ENCODE measurements around the gene CSAD.
A peak's percentile ranks its signal among the peaks of the same experiment; 100 is the strongest.

The CSAD gene

DNA sequence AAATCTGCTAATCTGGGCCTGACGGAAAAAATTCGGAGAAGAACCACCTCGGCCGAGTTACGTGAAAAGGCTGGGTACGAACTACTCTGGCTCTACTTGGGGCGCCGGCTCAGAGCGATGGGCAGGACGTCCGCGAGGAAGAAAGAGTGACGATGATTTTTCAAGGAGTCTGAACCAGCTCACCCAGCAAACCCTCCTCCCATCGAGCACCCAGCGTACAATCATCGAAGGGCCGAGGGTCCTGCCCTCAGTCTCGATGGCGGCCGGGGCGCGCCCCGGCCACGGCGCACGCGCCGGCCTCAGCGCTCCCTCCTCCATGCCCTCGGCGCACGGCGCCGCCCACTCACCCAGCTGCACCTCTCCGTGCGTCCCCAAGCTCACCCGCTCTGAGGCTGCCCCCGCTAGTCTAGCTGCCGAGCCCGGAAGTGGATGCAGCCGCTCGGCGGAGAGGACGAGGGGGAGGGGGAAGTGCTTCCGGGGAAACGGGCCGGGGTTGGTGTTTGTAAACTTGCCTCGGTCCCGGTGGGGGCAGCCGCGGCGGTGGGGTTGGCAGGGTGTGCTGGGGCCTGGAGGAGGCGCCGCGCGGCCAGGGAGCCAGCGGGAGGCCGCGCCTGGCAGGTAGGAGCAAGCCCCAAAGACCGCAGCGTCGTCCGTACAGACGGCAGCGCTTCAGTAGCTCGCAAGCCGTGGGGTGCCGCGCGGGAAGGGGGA is at the start of gene CSAD, which contains the start of gene ZNF740:
TSS of gene CSAD (minus strand) at position 706 of the 711 bp plus-strand sequence. CDS start 7,455 bp downstream, outside the sequence.
TSS of gene ZNF740 (plus strand) at position 503 of the 711 bp plus-strand sequence. CDS start 1,262 bp downstream, outside the sequence.
- Histone ChIP-seq H3K79me2 (ENCODE audit: insufficient read depth, low read length) (peaks cover 18% of the 10 kb centered on the region), H3K36me3 (ENCODE audit: low read length) (peaks cover 12% of the 10 kb centered on the region; the same call in 1 of the 2 replicates), H3K27me3 (ENCODE audit: low read length) (no peaks in the 10 kb centered on the region), H2AFZ (ENCODE audit: low read depth, low read length, severe bottlenecking) (peak within 1 kb of the TSS; percentile 95), H3K4me3 (ENCODE audit: insufficient read depth, low read length, poor library complexity, severe bottlenecking) (peak within 1 kb of the TSS; percentile 79), H3K4me2 (ENCODE audit: low read depth, low read length, poor library complexity, severe bottlenecking) (peak within 1 kb of the TSS; percentile 93), H3K9me3 (ENCODE audit: insufficient read depth, low read length) (no peaks in the 10 kb centered on the region), H3F3A (ENCODE audit: insufficient read depth) (peaks cover 12% of the 10 kb centered on the region; the same call in 1 of the 2 replicates), H4K20me1 (ENCODE audit: low read depth, low read length) (no peaks in the 10 kb centered on the region), H3K27ac (ENCODE audit: low read depth, low read length) (peak within 1 kb of the TSS; percentile 76), H3K9me2 (replicated peaks; ENCODE audit: insufficient read depth, low read length) (no peaks in the 10 kb centered on the region), H3K9ac (ENCODE audit: low read length) (peak within 1 kb of the TSS; percentile 91)
- TF ChIP-seq EZH2phosphoT487 (conservative IDR thresholded peaks at IDR 0.05; ENCODE audit: low read length) = no peak
- TF ChIP-seq, protein P1, sequence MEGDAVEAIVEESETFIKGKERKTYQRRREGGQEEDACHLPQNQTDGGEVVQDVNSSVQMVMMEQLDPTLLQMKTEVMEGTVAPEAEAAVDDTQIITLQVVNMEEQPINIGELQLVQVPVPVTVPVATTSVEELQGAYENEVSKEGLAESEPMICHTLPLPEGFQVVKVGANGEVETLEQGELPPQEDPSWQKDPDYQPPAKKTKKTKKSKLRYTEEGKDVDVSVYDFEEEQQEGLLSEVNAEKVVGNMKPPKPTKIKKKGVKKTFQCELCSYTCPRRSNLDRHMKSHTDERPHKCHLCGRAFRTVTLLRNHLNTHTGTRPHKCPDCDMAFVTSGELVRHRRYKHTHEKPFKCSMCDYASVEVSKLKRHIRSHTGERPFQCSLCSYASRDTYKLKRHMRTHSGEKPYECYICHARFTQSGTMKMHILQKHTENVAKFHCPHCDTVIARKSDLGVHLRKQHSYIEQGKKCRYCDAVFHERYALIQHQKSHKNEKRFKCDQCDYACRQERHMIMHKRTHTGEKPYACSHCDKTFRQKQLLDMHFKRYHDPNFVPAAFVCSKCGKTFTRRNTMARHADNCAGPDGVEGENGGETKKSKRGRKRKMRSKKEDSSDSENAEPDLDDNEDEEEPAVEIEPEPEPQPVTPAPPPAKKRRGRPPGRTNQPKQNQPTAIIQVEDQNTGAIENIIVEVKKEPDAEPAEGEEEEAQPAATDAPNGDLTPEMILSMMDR (IDR thresholded peaks at IDR 0.05; ENCODE audit: insufficient read depth, low read length, poor library complexity, severe bottlenecking) = no peak

DNA sequence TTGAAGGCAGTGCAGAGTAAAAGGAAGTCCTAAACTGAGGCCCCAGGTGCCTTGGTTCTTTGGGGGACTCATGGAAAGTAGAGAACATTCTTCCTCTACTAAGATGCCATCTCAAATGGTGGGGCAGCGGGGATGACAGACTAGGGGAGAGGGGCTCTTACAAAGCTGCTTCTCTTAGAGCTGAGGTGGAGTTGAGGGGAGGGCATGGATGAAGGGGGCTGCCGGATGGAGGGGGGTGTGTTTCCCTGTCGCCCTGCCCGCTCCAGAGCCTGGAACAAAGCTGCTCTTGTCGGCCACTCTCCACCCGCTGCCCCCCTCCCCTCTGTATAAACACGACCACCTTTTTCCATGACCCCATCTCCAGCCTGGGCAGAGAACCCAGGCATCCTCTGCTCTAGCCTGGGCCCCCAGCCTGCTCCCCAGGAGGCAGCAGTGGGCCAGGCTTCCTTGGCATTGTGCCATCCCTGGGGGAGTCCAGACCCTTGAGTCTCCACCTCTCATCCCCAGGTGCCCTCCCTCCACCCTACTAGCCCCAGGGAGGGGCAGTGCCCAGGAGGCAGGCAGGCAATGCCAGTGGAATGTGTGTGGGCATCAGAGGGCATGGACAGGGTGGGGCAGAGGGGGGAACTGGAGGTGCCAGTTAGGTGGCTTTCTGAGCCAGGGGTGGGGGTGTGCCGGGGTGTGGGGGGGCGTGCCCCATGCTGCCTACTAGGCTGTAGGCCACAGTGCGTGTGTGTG is 49.6 kb upstream of the CSAD start:
- Histone ChIP-seq H3K9me2 (replicated peaks; ENCODE audit: insufficient read depth, low read length) (no peaks in the 10 kb centered on the region), H3F3A (ENCODE audit: insufficient read depth) (no peaks in the 10 kb centered on the region), H3K4me2 (ENCODE audit: low read depth, low read length, poor library complexity, severe bottlenecking) (no peak overlapping the region), H3K79me2 (ENCODE audit: insufficient read depth, low read length) (no peaks in the 10 kb centered on the region), H3K4me3 (ENCODE audit: insufficient read depth, low read length, poor library complexity, severe bottlenecking) (no peak overlapping the region), H3K9me3 (ENCODE audit: insufficient read depth, low read length) (no peaks in the 10 kb centered on the region), H3K9ac (ENCODE audit: low read length) (no peak overlapping the region), H3K27ac (ENCODE audit: low read depth, low read length) (no peak overlapping the region), H4K20me1 (ENCODE audit: low read depth, low read length) (no peaks in the 10 kb centered on the region), H3K36me3 (ENCODE audit: low read length) (no peaks in the 10 kb centered on the region), H3K27me3 (ENCODE audit: low read length) (no peaks in the 10 kb centered on the region; the same call in 1 of the 2 replicates), H2AFZ (ENCODE audit: low read depth, low read length, severe bottlenecking) (no peak overlapping the region)
- no peak for TF ChIP-seq EZH2phosphoT487 (conservative IDR thresholded peaks at IDR 0.05; ENCODE audit: low read length)
- TF ChIP-seq, protein P1 (IDR thresholded peaks at IDR 0.05; ENCODE audit: insufficient read depth, low read length, poor library complexity, severe bottlenecking) = no peak

DNA sequence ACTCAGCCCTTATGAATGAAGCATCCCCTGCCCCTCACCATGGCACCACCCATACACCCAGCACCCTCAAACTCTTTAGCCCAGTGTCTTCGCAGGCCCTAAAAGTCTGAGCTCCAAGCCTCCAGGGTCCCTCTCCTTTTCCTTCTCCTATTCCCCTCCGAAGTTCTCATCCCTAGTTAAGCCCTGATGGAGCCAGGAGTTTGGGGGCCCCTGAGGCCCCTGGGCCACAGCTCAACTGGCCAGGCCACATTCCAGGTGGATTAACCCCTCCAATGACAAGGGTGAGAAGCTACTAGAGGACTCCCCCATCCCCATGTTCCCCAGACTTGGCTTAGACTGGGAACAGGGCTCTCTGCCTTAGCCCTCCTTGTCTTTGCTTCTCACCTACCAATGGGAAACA is 48.7 kb upstream of the CSAD start:
- Histone ChIP-seq H4K20me1 (ENCODE audit: low read depth, low read length) (no peaks in the 10 kb centered on the region), H3K36me3 (ENCODE audit: low read length) (no peaks in the 10 kb centered on the region), H3K79me2 (ENCODE audit: insufficient read depth, low read length) (no peaks in the 10 kb centered on the region), H2AFZ (ENCODE audit: low read depth, low read length, severe bottlenecking) (no peak overlapping the region), H3K4me3 (ENCODE audit: insufficient read depth, low read length, poor library complexity, severe bottlenecking) (no peak overlapping the region), H3K9ac (ENCODE audit: low read length) (no peak overlapping the region), H3K27ac (ENCODE audit: low read depth, low read length) (no peak overlapping the region), H3F3A (ENCODE audit: insufficient read depth) (no peaks in the 10 kb centered on the region), H3K27me3 (ENCODE audit: low read length) (no peaks in the 10 kb centered on the region; the same call in 1 of the 2 replicates), H3K9me3 (ENCODE audit: insufficient read depth, low read length) (no peaks in the 10 kb centered on the region), H3K4me2 (ENCODE audit: low read depth, low read length, poor library complexity, severe bottlenecking) (no peak overlapping the region), H3K9me2 (replicated peaks; ENCODE audit: insufficient read depth, low read length) (no peaks in the 10 kb centered on the region)
- TF ChIP-seq EZH2phosphoT487 (conservative IDR thresholded peaks at IDR 0.05; ENCODE audit: low read length) = no peak
- TF ChIP-seq, protein P1 (IDR thresholded peaks at IDR 0.05; ENCODE audit: insufficient read depth, low read length, poor library complexity, severe bottlenecking) = no peak
